Left lung (tissue), 10 donors: Measurements from ENCODE around the gene PI4KA. TPM values are rescaled to one million over a fixed set of nuclear protein-coding genes. Genes with fewer than 3 reads are reported as not detected.

Source experiments
- ATAC-seq: fragments of 200-7000 bp; cut with Tn5 transposase; one replicate; pipeline ENCODE4 v1.9.1; 2020; ENCODE audit warnings: moderate library complexity
- DNase-seq, 4 donors: peaks; one replicate each; pipeline ENCODE4 v3.0.0-alpha.2; 2013 to 2020
- H3K27ac ChIP-seq, 2 donors: fragments of 200-600 bp; sonication (generic) in 1 of 2; one replicate each; pipeline versions ENCODE4 v1.5.0 to v1.8.0; 2020 to 2021
- H3K27me3 ChIP-seq, 2 donors: fragments of 200-600 bp; sonication (generic) in 1 of 2; one replicate each; pipeline versions ENCODE4 v1.5.0 to v1.8.0; 2020 to 2021
- H3K36me3 ChIP-seq, 2 donors: fragments of 200-600 bp; sonication (generic) in 1 of 2; one replicate each; pipeline versions ENCODE4 v1.5.0 to v1.8.0; 2020 to 2021
- H3K4me1 ChIP-seq, 2 donors: fragments of 200-600 bp; one replicate each; pipeline ENCODE4 v1.8.0; 2021
- H3K4me3 ChIP-seq, 2 donors: fragments of 200-600 bp; sonication (generic) in 1 of 2; one replicate each; pipeline versions ENCODE4 v1.5.0 to v1.8.0; 2020 to 2021; ENCODE audit warnings: mild to moderate bottlenecking in 1 of 2
- H3K9me3 ChIP-seq, 2 donors: fragments of 200-600 bp; sonication (generic) in 1 of 2; one replicate each; pipeline versions ENCODE4 v1.5.0 to v1.8.0; 2020 to 2021
- intact Hi-C, 2 donors: fragments of 100-400 bp; cut with DNase I; formaldehyde crosslinking; loops; one replicate each; pipeline versions ENCODE4 v1.11.2 to v1.14.2; 2022
- polyA plus RNA-seq, 6 donors: library from polyadenylated mRNA; unstranded; fragments of 120-200 nt; gene quantifications; one replicate each; pipeline ENCODE4 v1.2.1, GENCODE V29; 2013; ENCODE audit not compliant: insufficient read length in 6 of 6
- total RNA-seq, 2 donors: library from RNA; stranded (reverse); fragmentation: NEBNext Ultra II Directional; extraction: Animal tissue kit (Norgen Biotek cat#: 25700); gene quantifications; one replicate each; pipeline ENCODE4 v1.2.1, GENCODE V29; 2021
- TF ChIP-seq, protein P1 (sequence below), 2 donors: fragments of 200-600 bp; sonication (generic) in 1 of 2; IDR thresholded peaks; one replicate each; pipeline versions ENCODE4 v1.5.0 to v1.8.0; 2021; ENCODE audit warnings: antibody characterized with exemption in 2 of 2
- donor health status: DM: no; HTN: yes; CAD: no.
- donor health status: DM: no; HTN: no; CAD: no.

PI4KA gene
- total and polyA plus RNA-seq, 8 donors: 60.5 to 108 (median 70.0) TPM

DNA sequence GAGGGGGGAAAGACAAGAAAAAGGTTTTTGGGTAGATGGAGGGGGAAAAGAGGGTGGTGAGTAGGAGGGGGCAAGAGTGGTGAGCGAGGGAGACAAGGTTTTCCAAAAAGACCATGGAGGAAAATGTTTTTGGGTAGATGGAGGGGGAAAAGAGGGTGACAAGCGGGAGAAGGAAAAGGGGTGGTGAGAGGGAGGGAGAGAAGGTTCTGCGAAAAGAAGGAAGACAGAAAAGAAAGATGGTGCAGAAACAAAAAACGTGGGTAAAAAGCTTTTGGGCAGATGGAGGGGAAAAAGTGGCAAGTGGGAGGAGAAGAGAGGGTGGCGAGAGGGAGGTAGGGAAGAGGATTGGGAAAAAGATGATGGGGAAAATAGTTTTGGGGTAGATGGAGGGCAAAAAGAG is 200.6 kb downstream of the PI4KA start:
- Histone ChIP-seq H3K27me3 (peaks cover 0 to 8% of the 10 kb centered on the region in 2 donors), H3K4me1 (no peaks in the 10 kb centered on the region), H3K36me3 (no peaks in the 10 kb centered on the region), H3K27ac (no peak overlapping the region), H3K9me3 (no peaks in the 10 kb centered on the region), H3K4me3 (no peak overlapping the region)
- DNase-seq (no peak), ATAC-seq (no peak)
- intact Hi-C loops: no loop called here
- TF ChIP-seq, protein P1, sequence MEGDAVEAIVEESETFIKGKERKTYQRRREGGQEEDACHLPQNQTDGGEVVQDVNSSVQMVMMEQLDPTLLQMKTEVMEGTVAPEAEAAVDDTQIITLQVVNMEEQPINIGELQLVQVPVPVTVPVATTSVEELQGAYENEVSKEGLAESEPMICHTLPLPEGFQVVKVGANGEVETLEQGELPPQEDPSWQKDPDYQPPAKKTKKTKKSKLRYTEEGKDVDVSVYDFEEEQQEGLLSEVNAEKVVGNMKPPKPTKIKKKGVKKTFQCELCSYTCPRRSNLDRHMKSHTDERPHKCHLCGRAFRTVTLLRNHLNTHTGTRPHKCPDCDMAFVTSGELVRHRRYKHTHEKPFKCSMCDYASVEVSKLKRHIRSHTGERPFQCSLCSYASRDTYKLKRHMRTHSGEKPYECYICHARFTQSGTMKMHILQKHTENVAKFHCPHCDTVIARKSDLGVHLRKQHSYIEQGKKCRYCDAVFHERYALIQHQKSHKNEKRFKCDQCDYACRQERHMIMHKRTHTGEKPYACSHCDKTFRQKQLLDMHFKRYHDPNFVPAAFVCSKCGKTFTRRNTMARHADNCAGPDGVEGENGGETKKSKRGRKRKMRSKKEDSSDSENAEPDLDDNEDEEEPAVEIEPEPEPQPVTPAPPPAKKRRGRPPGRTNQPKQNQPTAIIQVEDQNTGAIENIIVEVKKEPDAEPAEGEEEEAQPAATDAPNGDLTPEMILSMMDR (IDR thresholded peaks at IDR 0.05): no peak

Other genes with a start within 250 kb of the PI4KA start
- gene SERPIND1, start 84.7 kb downstream of the PI4KA start, total RNA-seq: 1 to 10 TPM in 1 of 2 donors, under 1 TPM in 1; 0.50 to 3.5 TPM
- gene SERPIND1, start 84.7 kb downstream of the PI4KA start, polyA plus RNA-seq: under 1 TPM in 5 of 6 donors, not detected in 1; 0.13 to 0.49 (median 0.37) TPM
- gene SNAP29, start 196 bp upstream of the PI4KA start, total RNA-seq: 10 to 100 TPM; 26.7 to 28.7 TPM
- 10 to 100 TPM; 25.4 to 33.2 (median 30.4) TPM for gene SNAP29, start 196 bp upstream of the PI4KA start, polyA plus RNA-seq
- gene CRKL, start 58.6 kb upstream of the PI4KA start, total RNA-seq: 10 to 100 TPM; 56.7 to 59.4 TPM
- gene CRKL, start 58.6 kb upstream of the PI4KA start, polyA plus RNA-seq: 10 to 100 TPM; 56.9 to 67.4 (median 65.8) TPM
- gene AIFM3, start 108.4 kb upstream of the PI4KA start, total RNA-seq: 1 to 10 TPM; 6.0 to 6.5 TPM
- 1 to 10 TPM in 3 of 6 donors, under 1 TPM in 3; 0.49 to 1.4 (median 0.83) TPM for gene AIFM3, start 108.4 kb upstream of the PI4KA start, polyA plus RNA-seq
- 10 to 100 TPM; 60.0 to 71.9 TPM for gene LZTR1, start 123.5 kb upstream of the PI4KA start, total RNA-seq
- gene LZTR1, start 123.5 kb upstream of the PI4KA start, polyA plus RNA-seq: 10 to 100 TPM; 43.0 to 64.9 (median 56.2) TPM
- 10 to 100 TPM; 17.8 to 23.8 TPM for gene THAP7, start 143.3 kb upstream of the PI4KA start, total RNA-seq
- gene THAP7, start 143.3 kb upstream of the PI4KA start, polyA plus RNA-seq: 10 to 100 TPM; 14.7 to 26.3 (median 20.0) TPM
- gene P2RX6, start 156.4 kb upstream of the PI4KA start, total RNA-seq: 1 to 10 TPM in 1 of 2 donors, under 1 TPM in 1; 0.20 to 1.7 TPM
- 1 to 10 TPM; 1.1 to 2.4 (median 2.1) TPM for gene P2RX6, start 156.4 kb upstream of the PI4KA start, polyA plus RNA-seq
- gene SLC7A4, start 173.8 kb upstream of the PI4KA start, total RNA-seq: 1 to 10 TPM in 1 of 2 donors, under 1 TPM in 1; 0.31 to 3.0 TPM
- gene SLC7A4, start 173.8 kb upstream of the PI4KA start, polyA plus RNA-seq: under 1 TPM; 0.14 to 0.41 (median 0.40) TPM
- gene LRRC74B, start 187.1 kb upstream of the PI4KA start, total RNA-seq: under 1 TPM in 1 of 2 donors, not detected in 1; 0.94 TPM
- 1 to 10 TPM in 4 of 6 donors, under 1 TPM in 2; 0.31 to 2.2 (median 1.5) TPM for gene LRRC74B, start 187.1 kb upstream of the PI4KA start, polyA plus RNA-seq